ENCODE results near the gene PLA2G1B. TPM values are rescaled to one million over a fixed set of nuclear protein-coding genes. Genes with fewer than 3 reads are reported as not detected.
A peak's percentile ranks its signal among the peaks of the same experiment; 100 is the strongest.

PLA2G1B gene
- total and polyA plus RNA-seq, 2 of the 13 experiments (the other 11 are each of a cell fraction or from before 2014, with no cell fraction given), result 0.33 to 1.4 TPM

- no peak for TF ChIP-seq GLI4 (CRISPR knock-in tag; IDR thresholded peaks at IDR 0.05; ENCODE audit: borderline replicate concordance)
- TF ChIP-seq NFAT5 (CRISPR knock-in tag; IDR thresholded peaks at IDR 0.05), result no peak
- TF ChIP-seq FOXA1 (IDR thresholded peaks at IDR 0.05), result no peak
- TF ChIP-seq FOXA1 (CRISPR knock-in tag; IDR thresholded peaks at IDR 0.05), result peak; percentile 79
- TF ChIP-seq PRPF4 (IDR thresholded peaks at IDR 0.05; ENCODE audit: low read depth, low read length, poor library complexity, severe bottlenecking), result no peak
- no peak for TF ChIP-seq SNAPC4 (CRISPR knock-in tag; IDR thresholded peaks at IDR 0.05)
- no peak for TF ChIP-seq ZNF414 (CRISPR knock-in tag; IDR thresholded peaks at IDR 0.05)
- no peak for TF ChIP-seq ZNF224 (CRISPR knock-in tag; IDR thresholded peaks at IDR 0.05)
- peak; percentile 28; the same call in 1 of the 2 replicates for TF ChIP-seq NCOR1 (IDR thresholded peaks at IDR 0.05; ENCODE audit: borderline replicate concordance, low read length)
- no peak for TF ChIP-seq ZNF296 (CRISPR knock-in tag; conservative IDR thresholded peaks at IDR 0.05)
- TF ChIP-seq CTCF (CRISPR knock-in tag; IDR thresholded peaks at IDR 0.05), result 0 out of 2 replicates have a peak, but pooled peaks have one; percentile 17
- no peak for TF ChIP-seq ZNF101 (CRISPR knock-in tag; IDR thresholded peaks at IDR 0.05; ENCODE audit: borderline replicate concordance, low read depth)
- peak; percentile 81 for TF ChIP-seq KDM6A (CRISPR knock-in tag; IDR thresholded peaks at IDR 0.05; ENCODE audit: low read depth)
- no peak for TF ChIP-seq GMEB2 (CRISPR knock-in tag; IDR thresholded peaks at IDR 0.05; ENCODE audit: low read depth)
These were observed 6.0 kb downstream of the PLA2G1B start (continued) for GRCh38 chr12:120321382-120322202.
